GM19239 (cell line): ENCODE results near the gene TTLL8.

Experiments used
- DNase-seq: peaks from one replicate; pipeline ENCODE4 v3.0.0; 2011; ENCODE audit warnings: low spot score; ENCODE audit not compliant: insufficient read length
- FAIRE-seq: peaks from 2 replicates; lab custom pipeline; 2011; peaks lifted over from hg19 to GRCh38; lab: Jason Lieb, UNC

Gene TTLL8

GRCh38 chr22:50009765-50010675 is 48.1 kb downstream of the TTLL8 start:
- FAIRE-seq, result no peak
- no peak for DNase-seq

- FAIRE-seq, result no peak
Observed at GRCh38 chr22:50009251-50009650, 48.8 kb downstream of the TTLL8 start.

GRCh38 chr22:50008151-50009040 is 49.7 kb downstream of the TTLL8 start:
- FAIRE-seq (no peak), DNase-seq (no peak)

More at GRCh38 chr22:50009251-50009650, 48.8 kb downstream of the TTLL8 start:
- DNase-seq, result no peak

GRCh38 chr22:50007057-50007511 is 51.0 kb downstream of the TTLL8 start:
- DNase-seq (no peak), FAIRE-seq (no peak)

GRCh38 chr22:50004918-50005317 is 53.2 kb downstream of the TTLL8 start:
- no peak for FAIRE-seq
- DNase-seq, result no peak

- no peak for FAIRE-seq
- DNase-seq, result no peak
Observed at GRCh38 chr22:50002791-50003190, 55.3 kb downstream of the TTLL8 start.

GRCh38 chr22:50001388-50002231 is 56.5 kb downstream of the TTLL8 start:
- FAIRE-seq, result no peak
- DNase-seq, result no peak

GRCh38 chr22:50000587-50001387 is 57.3 kb downstream of the TTLL8 start:
- DNase-seq (no peak), FAIRE-seq (no peak)

- DNase-seq (no peak), FAIRE-seq (no peak)
Observed at GRCh38 chr22:49999946-50000586, 58.0 kb downstream of the TTLL8 start.

GRCh38 chr22:49999063-49999945 is 58.8 kb downstream of the TTLL8 start:
- no peak for DNase-seq
- FAIRE-seq, result no peak

GRCh38 chr22:49998718-49999062 is 59.4 kb downstream of the TTLL8 start:
- FAIRE-seq, result no peak
- DNase-seq, result no peak

- FAIRE-seq, result no peak
- no peak for DNase-seq
Observed at GRCh38 chr22:49997932-49998717, 60.0 kb downstream of the TTLL8 start.

GRCh38 chr22:49997251-49997599 is 60.9 kb downstream of the TTLL8 start:
- DNase-seq, result no peak
- FAIRE-seq, result no peak

GRCh38 chr22:49996518-49997250 is 61.4 kb downstream of the TTLL8 start:
- no peak for DNase-seq
- no peak for FAIRE-seq

GRCh38 chr22:49996119-49996517 is 62.0 kb downstream of the TTLL8 start:
- DNase-seq (no peak), FAIRE-seq (no peak)

- no peak for FAIRE-seq
- no peak for DNase-seq
Observed at GRCh38 chr22:49995361-49996118, 62.6 kb downstream of the TTLL8 start.
